Body of pancreas (tissue), 4 donors: ENCODE measurements around the gene SPDYC.

Experiments
- CTCF ChIP-seq, 7 experiments: fragments of 450-650 bp in 4 of 7; fragments of 200-600 bp in 3 of 7; sonication (generic) in 3 of 7; IDR thresholded peaks; one replicate each; pipeline ENCODE4 v1.5.1; 2016 to 2019; ENCODE audit warnings: antibody characterized with exemption in 7 of 7
- POLR2A ChIP-seq, 3 donors: fragments of 450-650 bp; IDR thresholded peaks; one replicate each; pipeline ENCODE4 v1.6.1; 2016; ENCODE audit warnings: antibody characterized with exemption in 3 of 3, mild to moderate bottlenecking in 2 of 3

- TF ChIP-seq CTCF (IDR thresholded peaks at IDR 0.05) (no peak), POLR2A (IDR thresholded peaks at IDR 0.05) (no peak)
Observed at GRCh38 chr11:65184146-65184545, 14.1 kb downstream of the SPDYC start.
